AG04449 (cell line): Measurements from ENCODE around the gene CBFB.

Experiments
- CTCF ChIA-PET: fragments of 350-600 bp; formaldehyde crosslinking; extraction: SDS; loops from one replicate; lab custom pipeline; 2021; ENCODE audit warnings: antibody characterized with exemption; lab: Yijun Ruan, JAX
- POLR2A ChIA-PET: fragments of 400-600, 350-600 bp; formaldehyde crosslinking; extraction: SDS; loops from one replicate; lab custom pipeline; 2020; ENCODE audit warnings: antibody characterized with exemption, inconsistent platforms; lab: Yijun Ruan, JAX
- DNase-seq: peaks from one replicate; pipeline ENCODE4 v3.0.0-alpha.2; 2010; ENCODE audit warnings: low read depth, low spot score
- H3K4me3 ChIP-seq: 2 replicates; pipeline ENCODE4 v1.5.1; 2011; ENCODE audit warnings: low read depth, mild to moderate bottlenecking, control low read depth, low read length
- CTCF ChIP-seq: IDR thresholded peaks from one replicate; pipeline ENCODE4 v1.5.1; 2011; ENCODE audit warnings: mild to moderate bottlenecking, moderate library complexity, low read length, control low read depth, inconsistent platforms; ENCODE audit not compliant: insufficient read depth; ENCODE audit errors: missing control alignments

Gene CBFB

DNA sequence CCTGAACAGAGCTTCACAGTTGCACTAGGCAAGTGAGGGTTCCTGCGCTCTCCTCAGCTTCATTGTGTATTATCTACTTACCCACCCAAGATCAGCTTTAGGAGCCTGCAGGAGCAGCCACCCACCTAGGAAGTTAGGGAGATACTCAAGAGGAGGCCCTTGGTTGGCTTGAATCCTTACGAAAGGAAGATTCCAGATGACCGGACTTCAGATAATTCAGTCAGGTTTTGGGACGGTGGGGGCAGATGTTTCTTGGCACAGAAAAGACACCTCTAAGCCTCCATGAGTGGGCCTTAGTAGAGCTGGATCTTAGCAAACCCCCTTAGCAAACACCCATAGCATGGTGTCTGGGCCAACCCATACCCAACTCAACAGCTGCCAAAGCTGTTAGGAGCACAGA lies 2.4 kb upstream of the CBFB start:
- DNase-seq = no peak
- POLR2A ChIA-PET = interaction anchor here (0.8 kb wide), 1 partner anchor 9 kb away, joined by 3 read pairs; no protein-coding TSS in a partner anchor

GRCh38 chr16:67027046-67027445 lies 1.9 kb upstream of the CBFB start:
- TF ChIP-seq CTCF = no peak
- no peak overlapping the region for H3K4me3 ChIP-seq
- no peak for DNase-seq
- POLR2A ChIA-PET = interaction anchor here (0.8 kb wide), 1 partner anchor 9 kb away, joined by 3 read pairs; no protein-coding TSS in a partner anchor
- CTCF ChIA-PET = interaction anchor here (2.6 to 4.2 kb wide), 2 partner anchors 9 to 128 kb away, joined by 19 to 41 read pairs; no protein-coding TSS in a partner anchor

More for the DNA sequence above, 2.4 kb upstream of the CBFB start:
- CTCF ChIA-PET = interaction anchor here (1.8 to 2.6 kb wide), 2 partner anchors 8 to 75 kb away, joined by 4 to 41 read pairs; no protein-coding TSS in a partner anchor
- H3K4me3 ChIP-seq = no peak overlapping the region
- TF ChIP-seq CTCF = no peak

GRCh38 chr16:67028167-67028695 lies 718 bp upstream of the CBFB start:
- POLR2A ChIA-PET = interaction anchor here (0.6 to 0.9 kb wide), 5 partner anchors 10 to 122 kb away, joined by 3 read pairs; partner anchors contain the start of gene B3GNT9
- peak overlapping the region; percentile 69 for H3K4me3 ChIP-seq
- CTCF ChIA-PET = interaction anchor here (0.6 to 4.2 kb wide), 9 partner anchors 10 to 127 kb away, joined by 3 to 41 read pairs (median 4); no protein-coding TSS in a partner anchor
- no peak for DNase-seq
- no peak for TF ChIP-seq CTCF

DNA sequence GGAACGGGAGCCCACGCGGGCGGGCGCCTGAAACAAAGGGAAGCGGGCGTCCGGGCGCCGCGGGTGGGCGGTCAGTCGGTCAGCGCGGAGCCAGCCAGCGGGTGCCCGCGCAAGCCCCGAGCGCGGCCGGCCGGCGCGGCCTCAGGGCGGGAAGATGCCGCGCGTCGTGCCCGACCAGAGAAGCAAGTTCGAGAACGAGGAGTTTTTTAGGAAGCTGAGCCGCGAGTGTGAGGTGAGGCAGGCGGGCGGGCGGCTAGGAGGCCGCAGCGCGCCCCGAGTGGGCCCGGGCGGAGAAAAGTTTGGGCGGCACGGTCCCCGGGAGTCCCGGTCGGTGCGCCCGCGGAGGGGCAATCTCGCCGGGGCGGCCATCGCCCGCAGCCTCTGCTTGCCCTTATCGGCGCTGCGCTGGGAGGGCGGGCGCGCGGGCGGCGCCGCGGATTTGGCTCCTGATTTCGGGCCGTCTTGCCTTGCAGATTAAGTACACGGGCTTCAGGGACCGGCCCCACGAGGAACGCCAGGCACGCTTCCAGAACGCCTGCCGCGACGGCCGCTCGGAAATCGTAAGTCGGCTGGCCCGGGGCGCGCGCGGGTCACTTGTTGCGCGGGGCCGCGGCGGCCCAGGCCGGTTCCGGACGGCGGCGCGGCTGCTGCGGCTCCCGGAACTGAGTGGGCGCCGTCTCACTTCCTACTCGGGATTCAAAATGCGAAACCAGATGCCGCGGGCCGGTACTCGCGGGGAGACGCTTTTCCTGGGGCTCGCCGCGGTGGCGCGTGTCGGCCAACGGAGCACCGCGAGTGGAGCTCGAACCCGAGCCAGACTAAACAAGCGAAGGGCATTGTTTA lies 526 bp downstream of the CBFB start:
- peak overlapping the region; percentile 78 for H3K4me3 ChIP-seq
- no peak for TF ChIP-seq CTCF
- ChIA-PET CTCF (interaction anchor here (1.4 to 4.2 kb wide), 7 partner anchors 11 to 126 kb away, joined by 4 to 41 read pairs (median 15); no protein-coding TSS in a partner anchor), POLR2A (no interaction called here)
- no peak for DNase-seq

GRCh38 chr16:67030221-67030962 lies 1.4 kb downstream of the CBFB start:
- TF ChIP-seq CTCF = no peak
- POLR2A ChIA-PET = no interaction called here
- H3K4me3 ChIP-seq = peak overlapping the region; percentile 78
- DNase-seq = no peak
- CTCF ChIA-PET = interaction anchor here (0.7 to 4.2 kb wide), 12 partner anchors 10 to 168 kb away, joined by 3 to 20 read pairs (median 4); no protein-coding TSS in a partner anchor
